Fibroblast of skin of abdomen (primary cell): Measurements from ENCODE around the gene HBA2.
A peak's percentile ranks its signal among the peaks of the same experiment; 100 is the strongest.
"Not testable (repeated sequence)": the region's sequence is repeated elsewhere in the genome, so short reads cannot be mapped to it uniquely, and the experiment has no call there.

Experiments
- DNase-seq: peaks from one replicate; pipeline ENCODE4 v3.0.0-alpha.2; 2013

HBA2 gene

GRCh38 chr16:175011-175949, 2.6 kb downstream of the HBA2 start:
- DNase-seq: no peak

- DNase-seq: not testable (repeated sequence)
Observed at GRCh38 chr16:176006-176405, 3.3 kb downstream of the HBA2 start.

- DNase-seq: not testable (repeated sequence)
Observed at GRCh38 chr16:176477-177382, 4.1 kb downstream of the HBA2 start, which contains the start of gene HBA1. Gene HBA1, plus strand, starts transcription at chr16:176680. Its CDS starts 37 bp downstream, at chr16:176717.

- no peak for DNase-seq
Observed at GRCh38 chr16:177394-177822, 4.7 kb downstream of the HBA2 start.

GRCh38 chr16:177981-178667, 5.4 kb downstream of the HBA2 start:
- DNase-seq: no peak

- DNase-seq: no peak
Observed at GRCh38 chr16:178668-179015, 6.0 kb downstream of the HBA2 start.

GRCh38 chr16:179211-180092, 6.8 kb downstream of the HBA2 start:
- DNase-seq: no peak

GRCh38 chr16:180101-180675, 7.5 kb downstream of the HBA2 start, which contains the start of gene HBQ1:
Gene HBQ1, plus strand, starts transcription at chr16:180459. Its CDS starts 28 bp downstream, at chr16:180487.
- peak; percentile 25 for DNase-seq

- DNase-seq: peak; percentile 64
Observed at GRCh38 chr16:180681-181564, 8.2 kb downstream of the HBA2 start.

GRCh38 chr16:181565-182021, 8.9 kb downstream of the HBA2 start:
- no peak for DNase-seq

- DNase-seq: no peak
Observed at GRCh38 chr16:183005-183404, 10.3 kb downstream of the HBA2 start.

GRCh38 chr16:185213-185612, 12.5 kb downstream of the HBA2 start:
- no peak for DNase-seq

- DNase-seq: no peak
Observed at GRCh38 chr16:185691-186090, 13.0 kb downstream of the HBA2 start.

- DNase-seq: no peak
Observed at GRCh38 chr16:187330-187729, 14.7 kb downstream of the HBA2 start.

- DNase-seq: no peak
Observed at GRCh38 chr16:188674-189073, 16.0 kb downstream of the HBA2 start.

GRCh38 chr16:189604-190186, 17.0 kb downstream of the HBA2 start:
- no peak for DNase-seq

GRCh38 chr16:191831-192230, 19.2 kb downstream of the HBA2 start:
- no peak for DNase-seq

- no peak for DNase-seq
Observed at GRCh38 chr16:192686-193085, 20.0 kb downstream of the HBA2 start.

- no peak for DNase-seq
Observed at GRCh38 chr16:193441-193840, 20.8 kb downstream of the HBA2 start.

- DNase-seq: no peak
Observed at GRCh38 chr16:194516-194915, 21.8 kb downstream of the HBA2 start.
